KBM-7 (cell line): ENCODE results near the gene SERPINI1.

Experiments
- DNase-seq: peaks from one replicate; pipeline ENCODE4 v3.0.0-alpha.2; 2015
- in situ Hi-C: fragments of 300-500 bp; cut with MboI; formaldehyde crosslinking; loops from 2 replicates; pipeline ENCODE4 v1.14.3; 2020; ENCODE audit warnings: low sequenced_read_pairs, low pct_unique_long_range_greater_than_20kb, mixed read lengths

Gene SERPINI1

DNA sequence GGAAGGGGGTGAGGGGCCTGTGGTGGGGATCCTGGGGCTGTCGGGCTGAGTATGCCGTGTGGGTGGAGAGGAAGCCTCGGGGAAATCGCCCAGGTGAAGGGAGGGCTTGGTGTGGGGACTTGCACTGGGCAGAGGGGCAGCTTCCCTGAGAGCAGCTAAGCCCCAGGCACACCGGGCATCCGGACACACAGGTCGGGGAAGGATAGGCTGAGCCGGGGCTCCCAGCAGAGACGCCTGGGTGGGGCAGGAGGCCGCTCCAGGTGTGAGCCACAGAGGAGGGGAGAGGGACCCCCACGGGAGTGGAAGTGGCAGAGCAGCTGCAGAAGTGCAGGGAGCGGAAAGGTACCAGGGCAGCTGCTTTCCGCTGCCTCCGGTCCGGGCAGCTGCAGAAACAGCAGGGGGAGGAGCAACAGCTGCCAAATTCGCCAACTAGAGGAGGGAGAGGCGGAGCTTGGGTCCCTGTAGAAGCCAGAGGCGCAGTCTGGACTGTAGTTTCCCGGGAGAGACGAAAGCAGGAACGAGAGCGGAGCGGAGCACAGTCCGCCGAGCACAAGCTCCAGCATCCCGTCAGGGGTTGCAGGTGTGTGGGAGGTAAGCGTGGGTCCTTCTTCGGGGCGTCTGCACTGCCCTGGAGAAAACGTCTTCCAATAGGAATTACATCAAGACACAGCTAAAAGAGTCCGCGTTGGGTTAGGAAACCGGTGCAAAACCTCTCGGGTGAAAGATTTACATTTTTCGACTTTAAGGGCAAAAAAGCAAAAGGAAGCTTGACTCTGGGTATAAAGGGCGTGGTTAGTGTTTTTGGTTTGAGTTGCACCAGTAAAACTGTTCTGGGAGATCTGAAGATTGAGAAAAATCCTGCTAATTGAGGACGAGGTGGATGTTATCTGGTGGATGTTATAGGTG lies at the start of gene SERPINI1:
TSS of gene SERPINI1 (plus strand) at position 489 of the 906 bp plus-strand sequence. CDS start 53,408 bp downstream, outside the sequence.
- DNase-seq: peak; percentile 92

GRCh38 chr3:167691366-167691765 lies 44.2 kb upstream of the SERPINI1 start:
- DNase-seq: peak; percentile 72
- in situ Hi-C loops: no loop called here

More for the DNA sequence above, at the start of gene SERPINI1:
- in situ Hi-C loops: no loop called here

GRCh38 chr3:167694121-167694520 lies 41.4 kb upstream of the SERPINI1 start:
- no peak for DNase-seq
- in situ Hi-C loops: no loop called here

DNA sequence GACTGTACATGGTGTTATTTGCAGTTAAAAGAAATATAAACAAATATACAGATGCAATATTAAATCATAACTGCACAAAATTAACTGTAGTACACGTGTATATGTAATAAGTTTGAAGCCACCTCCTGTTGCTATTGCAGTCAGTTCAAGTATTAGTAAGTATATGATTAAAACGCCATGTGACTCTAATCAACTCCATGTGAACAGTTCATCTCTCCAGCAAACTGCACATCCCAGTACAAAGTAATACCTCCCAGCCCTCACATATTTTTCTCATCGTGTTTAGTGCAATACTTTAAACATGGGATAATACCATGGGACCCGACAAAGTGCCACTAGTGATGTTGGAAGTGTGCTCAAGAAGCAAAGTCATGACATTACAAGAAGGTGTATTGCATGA lies 35.5 kb upstream of the SERPINI1 start:
- in situ Hi-C loops: no loop called here
- no peak for DNase-seq

GRCh38 chr3:167700926-167701325 lies 34.6 kb upstream of the SERPINI1 start:
- in situ Hi-C loops: no loop called here
- DNase-seq: no peak

DNA sequence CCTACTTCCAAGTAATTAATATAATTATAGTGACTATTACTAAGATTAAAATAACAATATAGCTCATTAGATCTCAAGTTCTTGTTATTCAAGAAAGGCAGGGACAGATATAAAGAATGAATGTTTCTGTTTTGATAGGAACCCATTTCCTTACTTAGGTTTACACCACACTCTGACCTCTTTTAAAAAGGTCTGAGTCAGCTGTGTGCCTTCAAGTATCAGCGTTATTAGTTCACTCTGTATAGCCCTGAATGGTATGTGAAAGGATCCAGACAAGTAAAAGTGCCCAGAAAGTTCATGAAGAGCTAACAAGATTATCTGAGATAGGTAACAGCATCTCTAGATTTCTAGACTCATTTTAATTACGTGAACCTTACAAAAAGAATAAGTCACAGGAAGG lies 29.7 kb upstream of the SERPINI1 start:
- DNase-seq: no peak
- in situ Hi-C loops: no loop called here

- in situ Hi-C loops: no loop called here
Measured at GRCh38 chr3:167709690-167710089, 25.8 kb upstream of the SERPINI1 start.

DNA sequence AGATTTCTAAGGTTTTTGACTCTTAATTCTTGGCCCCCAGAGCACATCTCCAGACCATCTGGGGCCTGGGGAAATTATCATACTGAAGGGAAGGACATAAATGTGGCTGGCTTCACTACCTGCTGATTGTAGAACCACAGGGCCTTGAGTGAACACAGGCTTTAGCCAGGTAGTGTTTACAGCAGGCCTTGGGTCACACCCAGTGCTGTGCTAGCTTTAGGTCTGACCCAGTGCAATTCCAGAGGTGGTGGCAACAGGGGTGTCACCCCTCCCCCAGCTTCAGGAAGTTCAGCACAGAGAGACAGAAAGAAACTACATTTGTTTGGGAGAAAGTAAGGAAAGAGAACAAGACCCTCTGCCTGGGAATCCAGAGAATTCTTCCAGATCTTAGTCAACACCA lies 25.0 kb upstream of the SERPINI1 start:
- no peak for DNase-seq
- in situ Hi-C loops: no loop called here

More at GRCh38 chr3:167709690-167710089, 25.8 kb upstream of the SERPINI1 start:
- no peak for DNase-seq

- DNase-seq: no peak
- in situ Hi-C loops: no loop called here
Measured at GRCh38 chr3:167711439-167711838, 24.1 kb upstream of the SERPINI1 start.

- in situ Hi-C loops: no loop called here
- DNase-seq: no peak
Measured at GRCh38 chr3:167712445-167712844, 23.1 kb upstream of the SERPINI1 start.

GRCh38 chr3:167714871-167715270 lies 20.6 kb upstream of the SERPINI1 start:
- no peak for DNase-seq
- in situ Hi-C loops: no loop called here

- in situ Hi-C loops: no loop called here
- no peak for DNase-seq
Measured at GRCh38 chr3:167716920-167717319, 18.6 kb upstream of the SERPINI1 start.

DNA sequence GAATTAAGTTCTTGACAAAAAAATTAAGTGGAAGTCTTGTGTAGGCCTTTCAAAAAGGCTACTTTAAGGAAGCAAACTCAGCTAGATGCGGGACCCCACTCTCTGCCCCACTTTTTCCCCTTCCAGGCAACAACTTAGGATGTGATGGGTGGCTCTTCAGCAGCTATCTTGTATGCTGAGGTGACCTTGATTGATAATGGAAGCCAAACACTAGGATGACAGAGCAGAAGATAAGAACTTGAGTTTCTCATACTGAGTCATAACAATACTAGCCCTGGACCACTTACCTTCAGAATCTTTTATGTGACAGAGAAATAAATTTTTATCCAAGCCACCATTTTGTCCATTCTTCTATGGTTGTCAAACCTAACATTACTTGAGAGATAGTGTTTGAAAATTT lies 16.9 kb upstream of the SERPINI1 start:
- DNase-seq: no peak
- in situ Hi-C loops: no loop called here

DNA sequence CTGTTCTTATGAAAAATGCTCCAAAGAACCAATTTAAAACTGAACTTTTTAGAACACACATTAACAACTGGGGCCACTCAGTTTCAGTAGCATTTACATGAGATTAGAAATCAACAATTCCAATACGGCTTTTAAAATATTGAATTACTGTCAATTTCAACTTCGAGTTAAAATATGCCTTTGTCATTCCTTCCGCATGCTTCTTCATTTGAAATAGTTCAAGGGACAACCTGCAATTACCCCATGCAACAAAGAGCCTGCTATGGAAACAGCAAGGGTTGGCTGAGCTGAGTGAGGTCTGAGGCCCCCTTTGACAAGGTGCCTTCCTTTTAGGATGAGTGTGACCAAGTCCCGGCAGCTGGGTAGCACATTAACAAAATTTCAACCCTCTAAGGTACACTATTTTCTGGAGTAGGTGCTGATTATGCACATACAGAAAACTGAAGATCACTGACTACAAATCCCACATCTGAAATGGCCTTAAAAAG lies 12.5 kb upstream of the SERPINI1 start:
- in situ Hi-C loops: no loop called here
- DNase-seq: no peak

- in situ Hi-C loops: no loop called here
Measured at GRCh38 chr3:167723872-167724271, 11.6 kb upstream of the SERPINI1 start.

GRCh38 chr3:167728176-167728575 lies 7.3 kb upstream of the SERPINI1 start:
- in situ Hi-C loops: no loop called here
- no peak for DNase-seq

More at GRCh38 chr3:167723872-167724271, 11.6 kb upstream of the SERPINI1 start:
- peak; percentile 27 for DNase-seq

DNA sequence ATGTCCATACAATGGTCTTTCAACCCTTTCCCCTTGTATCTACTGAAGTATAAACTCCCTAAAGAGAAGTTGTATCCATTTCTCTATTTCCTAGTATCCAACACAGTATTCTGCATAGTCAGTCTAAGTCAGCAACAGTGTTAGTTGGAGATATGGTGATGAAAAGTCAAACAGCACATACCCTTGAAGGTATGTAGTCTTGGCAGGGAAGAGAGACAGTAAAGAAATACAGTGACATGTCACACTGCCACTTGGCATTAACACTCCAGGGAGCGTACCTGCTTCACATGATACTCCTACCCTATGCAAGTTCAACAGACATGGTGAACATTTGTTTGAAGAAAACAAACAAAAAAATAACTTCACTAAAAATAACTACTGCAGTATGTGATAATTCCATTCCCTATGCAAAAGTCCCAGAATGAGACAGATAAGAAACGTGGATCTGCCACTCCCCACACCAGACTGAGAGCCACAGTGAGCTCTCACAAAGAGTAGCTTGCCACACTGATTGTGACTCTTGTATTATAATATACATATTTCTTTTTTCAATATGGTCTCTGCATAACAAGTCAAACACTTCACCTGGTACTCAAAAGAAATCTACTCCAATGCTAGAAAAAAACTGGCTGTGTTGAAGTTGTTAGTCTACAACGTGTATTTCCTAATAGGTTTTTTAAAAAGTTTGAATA lies 6.7 kb upstream of the SERPINI1 start:
- in situ Hi-C loops: no loop called here
- no peak for DNase-seq

- in situ Hi-C loops: no loop called here
- no peak for DNase-seq
Measured at GRCh38 chr3:167729591-167729990, 5.9 kb upstream of the SERPINI1 start.

- DNase-seq: no peak
- in situ Hi-C loops: no loop called here
Measured at GRCh38 chr3:167731393-167731792, 4.1 kb upstream of the SERPINI1 start.
